B cell (primary cell): ENCODE data around the gene VWA5A. TPM values are rescaled to one million over a fixed set of nuclear protein-coding genes. Genes with fewer than 3 reads are reported as not detected.
A peak's percentile ranks its signal among the peaks of the same experiment; 100 is the strongest.

Source experiments
- ATAC-seq: fragments of 200-7000 bp; cut with Tn5 transposase; one replicate; pipeline ENCODE4 v1.10.0; 2021; ENCODE audit warnings: low read depth, mild to moderate bottlenecking, moderate number of reproducible peaks, moderate library complexity
- CTCF ChIA-PET: fragments of 350-600 bp; sonication (Branson Sonifier 250); formaldehyde crosslinking; loops from one replicate; lab custom pipeline; 2021; ENCODE audit warnings: antibody characterized with exemption, inconsistent platforms; lab: Charles Lee
- POLR2A ChIA-PET: fragments of 350-600 bp; sonication (Branson Sonifier 250); formaldehyde crosslinking; loops from one replicate; lab custom pipeline; 2021; ENCODE audit warnings: antibody characterized with exemption; lab: Charles Lee
- DNase-seq: peaks from one replicate; pipeline ENCODE4 v3.0.0; 2013
- H2AFZ ChIP-seq: 2 replicates; pipeline ENCODE4 v1.6.1; 2012; ENCODE audit warnings: mild to moderate bottlenecking, low read depth, low read length; ENCODE audit not compliant: insufficient read depth, poor library complexity, severe bottlenecking
- H3K27ac ChIP-seq, 2 donors: 1 replicate in 1 of 2; 2 replicates in 1 of 2; pipeline ENCODE4 v1.5.1; 2012 to 2013; ENCODE audit warnings: low read length in 2 of 2, mild to moderate bottlenecking in 2 of 2, moderate library complexity in 1 of 2
- H3K27me3 ChIP-seq, 4 experiments: fragments of 200-600 bp in 1 of 4; sonication (generic) in 1 of 4; replicated peaks in 1 of 4; 1 replicate in 2 of 4; 2 replicates in 2 of 4; pipeline versions ENCODE4 v1.6.1 to v1.7.0; 2013 to 2016; ENCODE audit warnings: low read length in 3 of 4, mild to moderate bottlenecking in 2 of 4, mixed read lengths in 1 of 4, moderate library complexity in 1 of 4; ENCODE audit not compliant: insufficient read depth in 4 of 4, control insufficient read depth in 3 of 4; ENCODE audit errors: control extremely low read depth in 1 of 4
- H3K36me3 ChIP-seq, 2 experiments: replicated peaks in 1 of 2; 1 replicate in 1 of 2; 2 replicates in 1 of 2; pipeline versions ENCODE4 v1.6.1 to v1.7.1; 2013; ENCODE audit warnings: low read length in 1 of 2; ENCODE audit not compliant: insufficient read depth in 2 of 2, control insufficient read depth in 1 of 2; ENCODE audit errors: control extremely low read depth in 1 of 2, extremely low read depth in 1 of 2
- H3K4me1 ChIP-seq, 2 donors: fragments of 200-600 bp in 1 of 2; sonication (generic) in 1 of 2; 1 replicate in 1 of 2; 2 replicates in 1 of 2; pipeline versions ENCODE4 v1.5.1 to v1.6.1; 2013 to 2017; ENCODE audit warnings: low read length in 2 of 2; ENCODE audit not compliant: control insufficient read depth in 2 of 2, insufficient read depth in 2 of 2
- H3K4me2 ChIP-seq: replicated peaks from 2 replicates; pipeline ENCODE3; 2012; ENCODE audit warnings: mild to moderate bottlenecking, low read depth, low read length; ENCODE audit not compliant: poor library complexity, severe bottlenecking
- H3K4me3 ChIP-seq, 5 experiments: fragments of 200-600 bp in 1 of 5; sonication (generic) in 1 of 5; 1 replicate in 3 of 5; 2 replicates in 2 of 5; pipeline versions ENCODE4 v1.5.1 to v1.7.0; 2011 to 2016; ENCODE audit warnings: low read length in 4 of 5, mild to moderate bottlenecking in 4 of 5, low read depth in 2 of 5, control low read depth in 1 of 5, moderate library complexity in 1 of 5; ENCODE audit not compliant: insufficient read depth in 1 of 5; ENCODE audit errors: control extremely low read depth in 1 of 5, extremely low read depth in 1 of 5
- H3K79me2 ChIP-seq: fragments of 200-600 bp; sonication (generic); one replicate; pipeline ENCODE4 v1.6.0; 2016; ENCODE audit warnings: low read length; ENCODE audit not compliant: control insufficient read depth, insufficient read depth
- H3K9ac ChIP-seq: fragments of 200-600 bp; sonication (generic); 2 replicates; pipeline ENCODE4 v1.6.1; 2017; ENCODE audit warnings: mild to moderate bottlenecking, low read length, moderate library complexity
- H3K9me3 ChIP-seq, 3 donors: one replicate each; pipeline versions ENCODE4 v1.6.1 to v1.7.1; 2013; ENCODE audit warnings: low read length in 2 of 3; ENCODE audit not compliant: control insufficient read depth in 2 of 3, insufficient read depth in 1 of 3; ENCODE audit errors: control extremely low read depth in 1 of 3
- H4K20me1 ChIP-seq: 2 replicates; pipeline ENCODE4 v1.6.0; 2012; ENCODE audit warnings: mild to moderate bottlenecking, low read length; ENCODE audit not compliant: insufficient read depth, control insufficient read depth, poor library complexity, severe bottlenecking
- H3K27ac Mint-ChIP-seq: one replicate; pipeline ENCODE4 v1.8.0; 2021; ENCODE audit warnings: mixed read lengths
- H3K27me3 Mint-ChIP-seq: one replicate; pipeline ENCODE4 v1.8.0; 2021; ENCODE audit warnings: mixed read lengths
- H3K4me1 Mint-ChIP-seq: one replicate; pipeline ENCODE4 v1.8.0; 2021; ENCODE audit warnings: mixed read lengths
- H3K4me3 Mint-ChIP-seq: one replicate; pipeline ENCODE4 v1.8.0; 2021; ENCODE audit warnings: mixed read lengths
- H3K9me3 Mint-ChIP-seq: one replicate; pipeline ENCODE4 v1.8.0; 2022; ENCODE audit warnings: mixed read lengths; ENCODE audit not compliant: insufficient read depth
- CTCF ChIP-seq: fragments of 200-600 bp; IDR thresholded peaks from one replicate; pipeline ENCODE4 v1.8.0; 2022; ENCODE audit warnings: antibody characterized with exemption, mild to moderate bottlenecking
- EZH2 ChIP-seq: IDR thresholded peaks from 2 replicates; pipeline ENCODE4 v1.6.1; 2012; ENCODE audit warnings: borderline replicate concordance, low read depth, mild to moderate bottlenecking, moderate library complexity, low read length; ENCODE audit not compliant: insufficient read depth, poor library complexity, severe bottlenecking
- WGBS: methylation state at CpG from one replicate; pipeline ENCODE4 v1.1.5; 2013; ENCODE audit warnings: missing lambda C conversion rate; ENCODE audit not compliant: insufficient coverage; 5-methylcytosine and 5-hydroxymethylcytosine counted together
- intact Hi-C: fragments of 100-400 bp; cut with micrococcal nuclease; formaldehyde crosslinking; loops from one replicate; pipeline ENCODE4 v1.10.0; 2022
- polyA plus RNA-seq: library from polyadenylated mRNA; depleted of rRNA; stranded (reverse); fragments of >200 nt; gene quantifications from 2 replicates; pipeline ENCODE4 v1.2.3, GENCODE V29; 2012
- total RNA-seq, 2 donors: library from RNA; stranded (reverse); fragments of 120-200 nt in 1 of 2; gene quantifications; 1 replicate in 1 of 2; 2 replicates in 1 of 2; pipeline versions ENCODE4 v1.2.3 to v1.2.4, GENCODE V29; 2013 to 2022

VWA5A gene
- total and polyA plus RNA-seq, 2 donors (not counting 1 experiment from before 2014, with no cell fraction given) = 4.9 to 6.3 TPM

- ChIA-PET POLR2A (no interaction called here), CTCF (interaction anchor here (0.7 to 4.7 kb wide), 21 partner anchors 9 to 574 kb away, joined by 3 to 95 read pairs (median 4); partner anchors contain the start of genes TBRG1 and VWA5A)
- no peak overlapping the region for H3K27ac ChIP-seq
- H3K9me3 ChIP-seq = peaks cover 0 to 9% (median 0%) of the 10 kb centered on the region in 3 donors
- H3K36me3 ChIP-seq = no peaks in the 10 kb centered on the region
- peak overlapping the region; percentile 30 for H3K4me3 Mint-ChIP-seq
- TF ChIP-seq EZH2 (no peak), CTCF (peak; percentile 91)
- H3K27me3 Mint-ChIP-seq = peaks cover 45% of the 10 kb centered on the region
- H3K79me2 ChIP-seq = no peaks in the 10 kb centered on the region
- H3K4me2 ChIP-seq = peak overlapping the region; percentile 44
- 0% methylated on average over 3 of the region's 8 CpGs for WGBS
- H2AFZ ChIP-seq = no peak overlapping the region
- no peak overlapping the region for H3K27ac Mint-ChIP-seq
- intact Hi-C loops = loop anchor here (1.0 to 5.0 kb wide), 2 partner anchors 126 to 259 kb away; no protein-coding TSS in a partner anchor
- H3K27me3 ChIP-seq = peaks cover 0 to 17% (median 7%) of the 10 kb centered on the region in 4 experiments
- ATAC-seq (peak; percentile 62), DNase-seq (peak; percentile 82)
- peak overlapping the region in 1 of 5 experiments; percentile 23 for H3K4me3 ChIP-seq
- H3K9me3 Mint-ChIP-seq = no peaks in the 10 kb centered on the region
- H3K4me1 ChIP-seq = peaks cover 27 to 33% of the 10 kb centered on the region in 2 donors
- peaks cover 19% of the 10 kb centered on the region for H3K4me1 Mint-ChIP-seq
- no peak overlapping the region for H3K9ac ChIP-seq
- H4K20me1 ChIP-seq = no peaks in the 10 kb centered on the region
These were observed 44.2 kb upstream of the VWA5A start for GRCh38 chr11:124070915-124071622.

- no peaks in the 10 kb centered on the region for H3K9me3 Mint-ChIP-seq
- Histone ChIP-seq H3K79me2 (no peaks in the 10 kb centered on the region), H3K4me1 (peaks cover 31 to 38% of the 10 kb centered on the region in 2 donors), H3K9ac (no peak overlapping the region), H3K27ac (no peak overlapping the region), H3K9me3 (peaks cover 0 to 13% (median 0%) of the 10 kb centered on the region in 3 donors), H3K4me3 (no peak overlapping the region), H4K20me1 (no peaks in the 10 kb centered on the region), H3K36me3 (no peaks in the 10 kb centered on the region), H3K27me3 (peaks cover 0 to 14% (median 12%) of the 10 kb centered on the region in 4 experiments), H2AFZ (no peak overlapping the region), H3K4me2 (peak overlapping the region; percentile 44)
- intact Hi-C loops = loop anchor here (1.0 to 5.0 kb wide), 2 partner anchors 126 to 259 kb away; no protein-coding TSS in a partner anchor
- peaks cover 24% of the 10 kb centered on the region for H3K4me1 Mint-ChIP-seq
- DNase-seq = no peak
- ChIA-PET POLR2A (no interaction called here), CTCF (interaction anchor here (0.7 to 4.7 kb wide), 21 partner anchors 8 to 573 kb away, joined by 3 to 95 read pairs (median 4); partner anchors contain the start of genes TBRG1 and VWA5A)
- H3K4me3 Mint-ChIP-seq = no peak overlapping the region
- WGBS = 90% methylated on average over 3 of the region's 4 CpGs
- TF ChIP-seq CTCF = peak; percentile 58
- no peak for TF ChIP-seq EZH2
- no peak for ATAC-seq
- H3K27me3 Mint-ChIP-seq = peaks cover 44% of the 10 kb centered on the region
- H3K27ac Mint-ChIP-seq = no peak overlapping the region
These were observed 43.7 kb upstream of the VWA5A start for GRCh38 chr11:124071623-124071948.
